ENCODE results near the gene PTPRH.

- no peak for TF ChIP-seq CTCF (IDR thresholded peaks at IDR 0.05)
- no peak for TF ChIP-seq POLR2A (IDR thresholded peaks at IDR 0.05)
Observed at GRCh38 chr19:55226788-55227187, 17.5 kb upstream of the PTPRH start.

Measured in lower leg skin (tissue), 3 donors.